HepG2 (cell line): Measurements from ENCODE around the gene AGR3. TPM values are rescaled to one million over a fixed set of nuclear protein-coding genes. Genes with fewer than 3 reads are reported as not detected.

Experiments used
- DNMT1 ChIP-seq: sonication (generic); formaldehyde crosslinking; IDR thresholded peaks from 2 replicates; pipeline ENCODE4 v1.5.1; 2020; ENCODE audit warnings: mild to moderate bottlenecking, missing genetic modification reagents
- DNMT3B ChIP-seq: conservative IDR thresholded peaks from 2 replicates; pipeline ENCODE4 v1.6.1; 2016; ENCODE audit warnings: missing biosample characterization, control low read depth
- ELF1 ChIP-seq: sonication (generic); formaldehyde crosslinking; IDR thresholded peaks from 2 replicates; pipeline ENCODE4 v1.4.0; 2020; ENCODE audit warnings: missing genetic modification reagents
- FOXO1 ChIP-seq: sonication (generic); formaldehyde crosslinking; IDR thresholded peaks from 2 replicates; pipeline ENCODE4 v1.4.0; 2020; ENCODE audit warnings: missing genetic modification reagents
- HES4 ChIP-seq: sonication (generic); formaldehyde crosslinking; IDR thresholded peaks from 2 replicates; pipeline ENCODE4 v1.9.0; 2021; ENCODE audit warnings: mild to moderate bottlenecking, missing genetic modification reagents, borderline replicate concordance
- ISL2 ChIP-seq: sonication (generic); formaldehyde crosslinking; IDR thresholded peaks from 2 replicates; pipeline ENCODE4 v1.5.0; 2020; ENCODE audit warnings: missing genetic modification reagents
- MYNN ChIP-seq: sonication (generic); formaldehyde crosslinking; IDR thresholded peaks from 2 replicates; pipeline ENCODE4 v1.4.0; 2020; ENCODE audit warnings: mild to moderate bottlenecking, low read depth, missing genetic modification reagents
- PHB2 ChIP-seq: fragments of 450-650 bp; IDR thresholded peaks from 2 replicates; pipeline ENCODE4 v1.6.1; 2018; ENCODE audit not compliant: partially characterized antibody
- POGZ ChIP-seq: sonication (generic); formaldehyde crosslinking; IDR thresholded peaks from 2 replicates; pipeline ENCODE4 v1.4.0; 2020; ENCODE audit warnings: mild to moderate bottlenecking, missing genetic modification reagents
- POLR2AphosphoS2 ChIP-seq: IDR thresholded peaks from 2 replicates; pipeline ENCODE4 v1.6.1; 2011; ENCODE audit warnings: low read depth, low read length, improper control_type of control experiment
- STAT5B ChIP-seq: sonication (generic); formaldehyde crosslinking; IDR thresholded peaks from 2 replicates; pipeline ENCODE4 v1.4.0; 2020; ENCODE audit warnings: missing genetic modification reagents
- TCF7L2 ChIP-seq: IDR thresholded peaks from 2 replicates; pipeline ENCODE4 v1.6.1; 2011; ENCODE audit warnings: mild to moderate bottlenecking, low read depth, low read length, moderate library complexity
- ZBTB7A ChIP-seq: sonication (generic); formaldehyde crosslinking; IDR thresholded peaks from 2 replicates; pipeline ENCODE4 v1.8.0; 2022; ENCODE audit warnings: mild to moderate bottlenecking, missing genetic modification reagents
- ZFP36L1 ChIP-seq: sonication (generic); formaldehyde crosslinking; IDR thresholded peaks from 2 replicates; pipeline ENCODE4 v1.8.0; 2022; ENCODE audit warnings: mild to moderate bottlenecking, missing genetic modification reagents, moderate library complexity
- ZNF138 ChIP-seq: sonication (generic); formaldehyde crosslinking; IDR thresholded peaks from 2 replicates; pipeline ENCODE4 v1.5.0; 2020; ENCODE audit warnings: mild to moderate bottlenecking, low read depth, missing genetic modification reagents
- ZNF367 ChIP-seq: sonication (generic); formaldehyde crosslinking; IDR thresholded peaks from 2 replicates; pipeline ENCODE4 v1.4.0; 2020; ENCODE audit warnings: missing genetic modification reagents, borderline replicate concordance
- ZNF577 ChIP-seq: sonication (generic); formaldehyde crosslinking; IDR thresholded peaks from 2 replicates; pipeline ENCODE4 v1.4.0; 2020; ENCODE audit warnings: mild to moderate bottlenecking, low read depth, missing genetic modification reagents, borderline replicate concordance
- ZNF652 ChIP-seq: IDR thresholded peaks from 2 replicates; pipeline ENCODE4 v1.6.1; 2016; ENCODE audit warnings: low read depth, borderline replicate concordance
- ZNF780A ChIP-seq: sonication (generic); formaldehyde crosslinking; IDR thresholded peaks from 2 replicates; pipeline ENCODE4 v1.8.0; 2022; ENCODE audit warnings: mild to moderate bottlenecking, missing genetic modification reagents, moderate library complexity
- ZSCAN31 ChIP-seq: sonication (generic); formaldehyde crosslinking; IDR thresholded peaks from 2 replicates; pipeline ENCODE4 v1.5.0; 2020; ENCODE audit warnings: low read depth, mild to moderate bottlenecking, missing genetic modification reagents
- polyA plus RNA-seq, 8 experiments: library from polyadenylated mRNA; depleted of rRNA in 3 of 8; stranded (reverse) in 7 of 8; unstranded in 1 of 8; fragments of >200 nt; fragmentation: Illumina TruSeq in 4 of 8; extraction: Trizol in 4 of 8; gene quantifications; 2 replicates each; pipeline versions ENCODE4 v1.2.1 to v1.2.3, GENCODE V29; 2011 to 2016; ENCODE audit warnings: low read depth in 4 of 8, missing spikeins in 1 of 8, mixed read lengths in 1 of 8; ENCODE audit not compliant: insufficient read depth in 1 of 8
- total RNA-seq, 5 experiments: library from RNA; depleted of rRNA; stranded (reverse); fragments of >200 nt; fragmentation: Illumina TruSeq; extraction: Trizol; gene quantifications; 2 replicates each; pipeline ENCODE4 v1.2.3, GENCODE V29; 2016; ENCODE audit warnings: low read depth in 1 of 5
- TF ChIP-seq, protein P1 (sequence below): sonication (generic); formaldehyde crosslinking; IDR thresholded peaks from 2 replicates; pipeline ENCODE4 v1.5.1; 2020; ENCODE audit warnings: missing genetic modification reagents, mild to moderate bottlenecking, borderline replicate concordance
- TF ChIP-seq, protein P2 (sequence below): sonication (generic); formaldehyde crosslinking; IDR thresholded peaks from 2 replicates; pipeline ENCODE4 v1.8.0; 2022; ENCODE audit warnings: mild to moderate bottlenecking, missing genetic modification reagents; ENCODE audit not compliant: insufficient replicate concordance
- TF ChIP-seq, protein P3 (sequence below): sonication (generic); formaldehyde crosslinking; IDR thresholded peaks from 2 replicates; pipeline ENCODE4 v1.8.0; 2022; ENCODE audit warnings: mild to moderate bottlenecking, missing genetic modification reagents, moderate library complexity
- TF ChIP-seq, protein P4 (sequence below): fragments of 450-650 bp; IDR thresholded peaks from 2 replicates; pipeline ENCODE4 v1.6.1; 2017; ENCODE audit warnings: mild to moderate bottlenecking
- TF ChIP-seq, protein P5 (sequence below): sonication (generic); formaldehyde crosslinking; IDR thresholded peaks from 2 replicates; pipeline ENCODE4 v1.4.0; 2020; ENCODE audit warnings: missing genetic modification reagents, low read depth, mild to moderate bottlenecking, borderline replicate concordance

AGR3 gene
- total and polyA plus RNA-seq, 2 of the 13 experiments (the other 11 are each of a cell fraction or from before 2014, with no cell fraction given) = not detected

DNA sequence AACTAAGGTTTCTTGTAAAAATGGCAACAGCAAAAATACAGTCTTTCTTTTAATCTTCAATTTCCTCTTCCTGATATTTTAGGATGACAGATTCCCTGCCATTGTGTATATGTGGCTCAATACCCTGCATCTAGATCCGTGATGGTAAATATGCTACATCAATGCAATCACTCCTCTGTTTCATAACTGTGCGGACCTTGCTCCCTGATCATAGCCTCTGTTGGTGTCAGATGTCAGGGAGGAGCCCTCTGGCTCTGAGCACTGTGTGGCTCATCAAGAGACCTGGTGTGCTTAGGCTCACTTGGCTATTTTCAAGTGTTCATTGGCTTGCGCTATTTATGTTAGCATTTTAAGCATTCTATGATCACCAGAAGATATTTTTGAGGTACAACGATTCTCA lies 33.0 kb upstream of the AGR3 start (continued):
- TF ChIP-seq, protein P1, sequence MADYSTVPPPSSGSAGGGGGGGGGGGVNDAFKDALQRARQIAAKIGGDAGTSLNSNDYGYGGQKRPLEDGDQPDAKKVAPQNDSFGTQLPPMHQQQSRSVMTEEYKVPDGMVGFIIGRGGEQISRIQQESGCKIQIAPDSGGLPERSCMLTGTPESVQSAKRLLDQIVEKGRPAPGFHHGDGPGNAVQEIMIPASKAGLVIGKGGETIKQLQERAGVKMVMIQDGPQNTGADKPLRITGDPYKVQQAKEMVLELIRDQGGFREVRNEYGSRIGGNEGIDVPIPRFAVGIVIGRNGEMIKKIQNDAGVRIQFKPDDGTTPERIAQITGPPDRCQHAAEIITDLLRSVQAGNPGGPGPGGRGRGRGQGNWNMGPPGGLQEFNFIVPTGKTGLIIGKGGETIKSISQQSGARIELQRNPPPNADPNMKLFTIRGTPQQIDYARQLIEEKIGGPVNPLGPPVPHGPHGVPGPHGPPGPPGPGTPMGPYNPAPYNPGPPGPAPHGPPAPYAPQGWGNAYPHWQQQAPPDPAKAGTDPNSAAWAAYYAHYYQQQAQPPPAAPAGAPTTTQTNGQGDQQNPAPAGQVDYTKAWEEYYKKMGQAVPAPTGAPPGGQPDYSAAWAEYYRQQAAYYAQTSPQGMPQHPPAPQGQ (CRISPR knock-in tag) = no peak
- TF ChIP-seq TCF7L2 (no peak), ZFP36L1 (CRISPR knock-in tag) (no peak), ZSCAN31 (no peak), ZNF652 (CRISPR knock-in tag) (peak; percentile 50; the same call in 1 of the 2 replicates), ZNF577 (CRISPR knock-in tag) (no peak), DNMT1 (CRISPR knock-in tag) (no peak), ZNF138 (CRISPR knock-in tag) (no peak), HES4 (CRISPR knock-in tag) (no peak), ZNF367 (CRISPR knock-in tag) (no peak), ZNF780A (CRISPR knock-in tag) (no peak), POLR2AphosphoS2 (no peak), STAT5B (no peak), DNMT3B (CRISPR knock-in tag) (no peak), ELF1 (CRISPR knock-in tag) (0 out of 2 replicates have a peak, but pooled peaks have one; percentile 40), PHB2 (no peak), ISL2 (CRISPR knock-in tag) (no peak; the same call in 1 of the 2 replicates), FOXO1 (CRISPR knock-in tag) (peak; percentile 89), POGZ (CRISPR knock-in tag) (peak; percentile 72), ZBTB7A (CRISPR knock-in tag) (no peak), MYNN (no peak)
- TF ChIP-seq, protein P2, sequence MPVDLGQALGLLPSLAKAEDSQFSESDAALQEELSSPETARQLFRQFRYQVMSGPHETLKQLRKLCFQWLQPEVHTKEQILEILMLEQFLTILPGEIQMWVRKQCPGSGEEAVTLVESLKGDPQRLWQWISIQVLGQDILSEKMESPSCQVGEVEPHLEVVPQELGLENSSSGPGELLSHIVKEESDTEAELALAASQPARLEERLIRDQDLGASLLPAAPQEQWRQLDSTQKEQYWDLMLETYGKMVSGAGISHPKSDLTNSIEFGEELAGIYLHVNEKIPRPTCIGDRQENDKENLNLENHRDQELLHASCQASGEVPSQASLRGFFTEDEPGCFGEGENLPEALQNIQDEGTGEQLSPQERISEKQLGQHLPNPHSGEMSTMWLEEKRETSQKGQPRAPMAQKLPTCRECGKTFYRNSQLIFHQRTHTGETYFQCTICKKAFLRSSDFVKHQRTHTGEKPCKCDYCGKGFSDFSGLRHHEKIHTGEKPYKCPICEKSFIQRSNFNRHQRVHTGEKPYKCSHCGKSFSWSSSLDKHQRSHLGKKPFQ = no peak
- TF ChIP-seq, protein P3, sequence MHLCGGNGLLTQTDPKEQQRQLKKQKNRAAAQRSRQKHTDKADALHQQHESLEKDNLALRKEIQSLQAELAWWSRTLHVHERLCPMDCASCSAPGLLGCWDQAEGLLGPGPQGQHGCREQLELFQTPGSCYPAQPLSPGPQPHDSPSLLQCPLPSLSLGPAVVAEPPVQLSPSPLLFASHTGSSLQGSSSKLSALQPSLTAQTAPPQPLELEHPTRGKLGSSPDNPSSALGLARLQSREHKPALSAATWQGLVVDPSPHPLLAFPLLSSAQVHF = no peak
- TF ChIP-seq, protein P4, sequence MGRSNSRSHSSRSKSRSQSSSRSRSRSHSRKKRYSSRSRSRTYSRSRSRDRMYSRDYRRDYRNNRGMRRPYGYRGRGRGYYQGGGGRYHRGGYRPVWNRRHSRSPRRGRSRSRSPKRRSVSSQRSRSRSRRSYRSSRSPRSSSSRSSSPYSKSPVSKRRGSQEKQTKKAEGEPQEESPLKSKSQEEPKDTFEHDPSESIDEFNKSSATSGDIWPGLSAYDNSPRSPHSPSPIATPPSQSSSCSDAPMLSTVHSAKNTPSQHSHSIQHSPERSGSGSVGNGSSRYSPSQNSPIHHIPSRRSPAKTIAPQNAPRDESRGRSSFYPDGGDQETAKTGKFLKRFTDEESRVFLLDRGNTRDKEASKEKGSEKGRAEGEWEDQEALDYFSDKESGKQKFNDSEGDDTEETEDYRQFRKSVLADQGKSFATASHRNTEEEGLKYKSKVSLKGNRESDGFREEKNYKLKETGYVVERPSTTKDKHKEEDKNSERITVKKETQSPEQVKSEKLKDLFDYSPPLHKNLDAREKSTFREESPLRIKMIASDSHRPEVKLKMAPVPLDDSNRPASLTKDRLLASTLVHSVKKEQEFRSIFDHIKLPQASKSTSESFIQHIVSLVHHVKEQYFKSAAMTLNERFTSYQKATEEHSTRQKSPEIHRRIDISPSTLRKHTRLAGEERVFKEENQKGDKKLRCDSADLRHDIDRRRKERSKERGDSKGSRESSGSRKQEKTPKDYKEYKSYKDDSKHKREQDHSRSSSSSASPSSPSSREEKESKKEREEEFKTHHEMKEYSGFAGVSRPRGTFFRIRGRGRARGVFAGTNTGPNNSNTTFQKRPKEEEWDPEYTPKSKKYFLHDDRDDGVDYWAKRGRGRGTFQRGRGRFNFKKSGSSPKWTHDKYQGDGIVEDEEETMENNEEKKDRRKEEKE = no peak
- TF ChIP-seq, protein P5, sequence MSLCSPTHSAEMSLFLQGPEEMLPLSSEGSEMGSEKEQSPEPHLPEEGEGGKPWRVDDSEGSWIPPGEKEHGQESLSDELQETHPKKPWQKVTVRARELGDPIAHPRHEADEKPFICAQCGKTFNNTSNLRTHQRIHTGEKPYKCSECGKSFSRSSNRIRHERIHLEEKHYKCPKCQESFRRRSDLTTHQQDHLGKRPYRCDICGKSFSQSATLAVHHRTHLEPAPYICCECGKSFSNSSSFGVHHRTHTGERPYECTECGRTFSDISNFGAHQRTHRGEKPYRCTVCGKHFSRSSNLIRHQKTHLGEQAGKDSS = peak; percentile 100
